Thymus (tissue), 11 donors: ENCODE data around the gene CSTF3. TPM values are rescaled to one million over a fixed set of nuclear protein-coding genes. Genes with fewer than 3 reads are reported as not detected.
"Not testable (repeated sequence)": the region's sequence is repeated elsewhere in the genome, so short reads cannot be mapped to it uniquely, and the experiment has no call there.

Source experiments
- DNase-seq, 9 donors: peaks; one replicate each; pipeline ENCODE4 v3.0.0-alpha.2; 2013; ENCODE audit warnings: low spot score in 9 of 9, low read depth in 6 of 9, missing footprints in 1 of 9
- H3K27ac ChIP-seq, 2 donors: one replicate each; pipeline ENCODE4 v1.5.1; 2013; ENCODE audit warnings: control low read depth in 1 of 2, low read depth in 1 of 2, low read length in 1 of 2, mild to moderate bottlenecking in 1 of 2, moderate library complexity in 1 of 2
- H3K27me3 ChIP-seq, 2 donors: one replicate each; pipeline ENCODE4 v1.5.1; 2013; ENCODE audit warnings: low read length in 1 of 2; ENCODE audit not compliant: control insufficient read depth in 2 of 2, insufficient read depth in 1 of 2
- H3K36me3 ChIP-seq, 2 donors: one replicate each; pipeline ENCODE4 v1.5.1; 2013; ENCODE audit warnings: low read length in 1 of 2, mild to moderate bottlenecking in 1 of 2, moderate library complexity in 1 of 2; ENCODE audit not compliant: control insufficient read depth in 2 of 2, insufficient read depth in 2 of 2
- H3K4me1 ChIP-seq, 2 donors: one replicate each; pipeline ENCODE4 v1.5.1; 2013; ENCODE audit warnings: low read length in 2 of 2; ENCODE audit not compliant: control insufficient read depth in 2 of 2, insufficient read depth in 2 of 2
- H3K4me3 ChIP-seq, 2 donors: one replicate each; pipeline ENCODE4 v1.5.1; 2013; ENCODE audit warnings: low read length in 2 of 2, control low read depth in 1 of 2, mild to moderate bottlenecking in 1 of 2
- H3K9me3 ChIP-seq, 2 donors: one replicate each; pipeline ENCODE4 v1.5.1; 2013; ENCODE audit warnings: low read length in 1 of 2, mild to moderate bottlenecking in 1 of 2; ENCODE audit not compliant: control insufficient read depth in 2 of 2, insufficient read depth in 1 of 2
- WGBS: extraction: QIAGEN DNeasy Blood & Tissue Kit; methylation state at CpG from one replicate; pipeline ENCODE4 v1.1.7; 2013; 5-methylcytosine and 5-hydroxymethylcytosine counted together
- polyA plus RNA-seq: library from polyadenylated mRNA; stranded (reverse); fragments of 200-250 nt; gene quantifications from one replicate; pipeline ENCODE4 v1.2.3, GENCODE V29; 2013
- total RNA-seq: library from RNA; stranded (reverse); fragments of 120-200 nt; gene quantifications from one replicate; pipeline ENCODE4 v1.2.4, GENCODE V29; 2013
- donor health status: healthy.

Gene CSTF3
- total and polyA plus RNA-seq, 2 donors = 23.3 to 46.1 TPM

- Histone ChIP-seq H3K9me3 (no peaks in the 10 kb centered on the region), H3K4me1 (peaks cover 34 to 41% of the 10 kb centered on the region in 2 donors), H3K27me3 (no peaks in the 10 kb centered on the region), H3K27ac (peak overlapping the region in 1 of 2 donors; percentile 49), H3K36me3 (peaks cover 12 to 28% of the 10 kb centered on the region in 2 donors), H3K4me3 (no peak overlapping the region)
- 96% methylated on average over 5 of the region's 5 CpGs for WGBS
- DNase-seq = no peak
Observed at GRCh38 chr11:33059331-33060007, 101.8 kb downstream of the CSTF3 start.

- no peaks in the 10 kb centered on the region for H3K9me3 ChIP-seq
- no peak for DNase-seq
- 98% methylated on average over 1 of the region's 1 CpG for WGBS
- no peak overlapping the region for H3K27ac ChIP-seq
- H3K4me3 ChIP-seq = no peak overlapping the region
- H3K27me3 ChIP-seq = no peaks in the 10 kb centered on the region
- H3K4me1 ChIP-seq = peaks cover 18 to 24% of the 10 kb centered on the region in 2 donors
- peaks cover 12 to 31% of the 10 kb centered on the region in 2 donors for H3K36me3 ChIP-seq
Observed at GRCh38 chr11:33057284-33057683, 104.0 kb downstream of the CSTF3 start.

- peaks cover 10 to 11% of the 10 kb centered on the region in 2 donors for H3K4me1 ChIP-seq
- no peaks in the 10 kb centered on the region for H3K9me3 ChIP-seq
- H3K27ac ChIP-seq = no peak overlapping the region
- H3K4me3 ChIP-seq = no peak overlapping the region
- peaks cover 12 to 22% of the 10 kb centered on the region in 2 donors for H3K36me3 ChIP-seq
- H3K27me3 ChIP-seq = no peaks in the 10 kb centered on the region
- DNase-seq = no peak
Observed at GRCh38 chr11:33055375-33055774, 105.9 kb downstream of the CSTF3 start.

- H3K9me3 ChIP-seq = no peaks in the 10 kb centered on the region
- WGBS = 77% methylated on average over 2 of the region's 2 CpGs
- peaks cover 2 to 16% of the 10 kb centered on the region in 2 donors for H3K36me3 ChIP-seq
Observed at GRCh38 chr11:33052231-33052630, 109.0 kb downstream of the CSTF3 start.

GRCh38 chr11:33049565-33050408 lies 111.5 kb downstream of the CSTF3 start:
- DNase-seq, H3K27ac ChIP-seq: not testable (repeated sequence)
- 99% methylated on average over 3 of the region's 3 CpGs for WGBS

More at GRCh38 chr11:33052231-33052630, 109.0 kb downstream of the CSTF3 start:
- no peaks in the 10 kb centered on the region for H3K27me3 ChIP-seq
- no peak for DNase-seq
- no peak overlapping the region for H3K27ac ChIP-seq
- H3K4me3 ChIP-seq = no peak overlapping the region
- no peaks in the 10 kb centered on the region for H3K4me1 ChIP-seq

GRCh38 chr11:33048701-33049100 lies 112.6 kb downstream of the CSTF3 start:
- H3K27me3 ChIP-seq, DNase-seq, H3K4me1 ChIP-seq, H3K27ac ChIP-seq, H3K4me3 ChIP-seq: not testable (repeated sequence)
- Histone ChIP-seq H3K9me3 (peaks cover 0 to 12% of the 10 kb centered on the region in 2 donors), H3K36me3 (peaks cover 18 to 36% of the 10 kb centered on the region in 2 donors)
- 98% methylated on average over 6 of the region's 6 CpGs for WGBS

More at GRCh38 chr11:33049565-33050408, 111.5 kb downstream of the CSTF3 start:
- H3K27me3 ChIP-seq, H3K4me3 ChIP-seq, H3K4me1 ChIP-seq: not testable (repeated sequence)
- peaks cover 13 to 30% of the 10 kb centered on the region in 2 donors for H3K36me3 ChIP-seq
- peaks cover 0 to 12% of the 10 kb centered on the region in 2 donors for H3K9me3 ChIP-seq

GRCh38 chr11:33045551-33046255 lies 115.6 kb downstream of the CSTF3 start:
- H3K9me3 ChIP-seq = peaks cover 0 to 12% of the 10 kb centered on the region in 2 donors
- H3K36me3 ChIP-seq = peaks cover 16 to 33% of the 10 kb centered on the region in 2 donors
- peaks cover 3 to 4% of the 10 kb centered on the region in 2 donors for H3K4me1 ChIP-seq
- no peak overlapping the region for H3K4me3 ChIP-seq
- no peak for DNase-seq
- H3K27ac ChIP-seq = no peak overlapping the region
- no peaks in the 10 kb centered on the region for H3K27me3 ChIP-seq
- WGBS = 92% methylated on average over 8 of the region's 8 CpGs

GRCh38 chr11:33044285-33044756 lies 117.0 kb downstream of the CSTF3 start:
- peaks cover 0 to 12% of the 10 kb centered on the region in 2 donors for H3K9me3 ChIP-seq
- WGBS = 97% methylated on average over 4 of the region's 4 CpGs
- no peak overlapping the region for H3K27ac ChIP-seq
- no peak for DNase-seq
- H3K27me3 ChIP-seq = no peaks in the 10 kb centered on the region
- peaks cover 10 to 11% of the 10 kb centered on the region in 2 donors for H3K4me1 ChIP-seq
- peaks cover 16 to 33% of the 10 kb centered on the region in 2 donors for H3K36me3 ChIP-seq
- H3K4me3 ChIP-seq = no peak overlapping the region
